Hepatocyte (in vitro differentiated cells): ENCODE data around the gene HTD2. TPM values are rescaled to one million over a fixed set of nuclear protein-coding genes. Genes with fewer than 3 reads are reported as not detected.
"Not testable (repeated sequence)": the region's sequence is repeated elsewhere in the genome, so short reads cannot be mapped to it uniquely, and the experiment has no call there.

Experiments used
- DNase-seq: peaks from one replicate; pipeline ENCODE4 v3.0.0-alpha.2; 2016; ENCODE audit warnings: low spot score
- H2AFZ ChIP-seq: fragments of 200-600 bp; sonication (generic); 2 replicates; pipeline ENCODE4 v1.6.0; 2016; ENCODE audit warnings: antibody characterized with exemption, mild to moderate bottlenecking
- H3K27ac ChIP-seq: fragments of 200-600 bp; sonication (generic); 2 replicates; pipeline ENCODE4 v1.5.1; 2016; ENCODE audit warnings: mild to moderate bottlenecking
- H3K27me3 ChIP-seq: fragments of 200-600 bp; sonication (generic); 2 replicates; pipeline ENCODE4 v1.6.1; 2016
- H3K36me3 ChIP-seq: fragments of 200-600 bp; sonication (generic); replicated peaks from 2 replicates; pipeline ENCODE4 v1.5.1; 2016; ENCODE audit warnings: low read depth; ENCODE audit not compliant: insufficient read depth
- H3K4me1 ChIP-seq: fragments of 200-600 bp; sonication (generic); 2 replicates; pipeline ENCODE4 v1.5.1; 2016; ENCODE audit warnings: mild to moderate bottlenecking, moderate library complexity; ENCODE audit not compliant: insufficient read depth
- H3K4me2 ChIP-seq: fragments of 200-600 bp; sonication (generic); 2 replicates; pipeline ENCODE4 v1.6.0; 2016
- H3K4me3 ChIP-seq: fragments of 200-600 bp; sonication (generic); 2 replicates; pipeline ENCODE4 v1.5.1; 2016; ENCODE audit warnings: mild to moderate bottlenecking
- H3K79me2 ChIP-seq: fragments of 200-600 bp; sonication (generic); 2 replicates; pipeline ENCODE4 v1.6.0; 2017; ENCODE audit warnings: mild to moderate bottlenecking
- H3K9me2 ChIP-seq: fragments of 200-600 bp; sonication (generic); replicated peaks from 2 replicates; pipeline ENCODE4 v1.6.0; 2017; ENCODE audit warnings: mild to moderate bottlenecking; ENCODE audit not compliant: insufficient read depth
- H3K9me3 ChIP-seq: fragments of 200-600 bp; sonication (generic); 2 replicates; pipeline ENCODE4 v1.5.1; 2016; ENCODE audit warnings: low read depth, mild to moderate bottlenecking
- H4K20me1 ChIP-seq: fragments of 200-600 bp; sonication (generic); 2 replicates; pipeline ENCODE4 v1.6.0; 2016; ENCODE audit warnings: mild to moderate bottlenecking; ENCODE audit not compliant: insufficient read depth, poor library complexity, severe bottlenecking
- EZH2 ChIP-seq: fragments of 200-600 bp; sonication (generic); IDR thresholded peaks from 2 replicates; pipeline ENCODE4 v1.6.1; 2016; ENCODE audit warnings: antibody characterized with exemption, mild to moderate bottlenecking, borderline replicate concordance
- EZH2phosphoT487 ChIP-seq: fragments of 200-600 bp; sonication (generic); IDR thresholded peaks from one replicate; pipeline ENCODE4 v1.6.1; 2018; ENCODE audit warnings: antibody characterized with exemption, mild to moderate bottlenecking, low read depth, moderate library complexity; ENCODE audit not compliant: unreplicated experiment, severe bottlenecking
- WGBS: methylation state at CpG from one replicate; pipeline ENCODE4 v1.1.6; 2016; ENCODE audit warnings: low lambda C conversion rate; ENCODE audit errors: missing lambda C conversion rate; 5-methylcytosine and 5-hydroxymethylcytosine counted together
- polyA plus RNA-seq: library from polyadenylated mRNA; unstranded; fragments of >200 nt; fragmentation: Nextera tagmentation; extraction: Ambion mirVana; gene quantifications from 2 replicates; pipeline ENCODE4 v1.2.1, GENCODE V29; 2016
- total RNA-seq: library from RNA; depleted of rRNA; stranded (reverse); fragments of >200 nt; gene quantifications from 2 replicates; pipeline ENCODE4 v1.2.3, GENCODE V29; 2014
- TF ChIP-seq, protein P1 (sequence below): fragments of 200-600 bp; sonication (generic); IDR thresholded peaks from 2 replicates; pipeline ENCODE4 v1.5.1; 2016; ENCODE audit warnings: antibody characterized with exemption, mild to moderate bottlenecking; ENCODE audit not compliant: poor library complexity

The HTD2 gene
- total and polyA plus RNA-seq, 2 experiments from 2014 or later: 13.0 to 19.0 TPM

DNA sequence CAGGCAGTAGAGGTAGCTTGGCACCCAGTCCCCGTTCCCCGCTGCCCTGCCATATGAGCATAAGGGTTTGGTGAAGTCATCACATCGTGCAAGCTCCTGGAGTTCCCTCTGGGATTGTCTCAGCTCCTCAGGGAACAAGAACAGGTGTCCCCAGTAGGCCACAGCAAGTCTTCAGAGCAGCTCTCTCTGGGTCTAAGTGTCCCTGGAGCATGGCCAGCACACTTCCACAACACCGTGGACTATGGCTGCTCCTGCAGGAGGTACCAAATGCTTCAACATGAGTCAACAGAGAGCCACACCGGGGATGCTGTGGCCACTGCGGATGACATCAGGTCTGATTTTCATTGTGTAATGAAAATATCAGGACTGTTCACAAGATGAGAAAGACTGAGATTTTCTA, 45.6 kb upstream of the HTD2 start:
- Histone ChIP-seq H3K27me3 (no peaks in the 10 kb centered on the region), H3K9me2 (no peaks in the 10 kb centered on the region), H3K4me2 (no peak overlapping the region), H3K79me2 (no peaks in the 10 kb centered on the region), H4K20me1 (no peaks in the 10 kb centered on the region), H3K4me3 (no peak overlapping the region), H3K9me3 (no peaks in the 10 kb centered on the region), H3K4me1 (no peaks in the 10 kb centered on the region), H3K36me3 (no peaks in the 10 kb centered on the region), H3K27ac (no peak overlapping the region), H2AFZ (no peak overlapping the region)
- 92% methylated on average over 6 of the region's 6 CpGs for WGBS
- TF ChIP-seq EZH2phosphoT487 (no peak), EZH2 (no peak)
- TF ChIP-seq, protein P1, sequence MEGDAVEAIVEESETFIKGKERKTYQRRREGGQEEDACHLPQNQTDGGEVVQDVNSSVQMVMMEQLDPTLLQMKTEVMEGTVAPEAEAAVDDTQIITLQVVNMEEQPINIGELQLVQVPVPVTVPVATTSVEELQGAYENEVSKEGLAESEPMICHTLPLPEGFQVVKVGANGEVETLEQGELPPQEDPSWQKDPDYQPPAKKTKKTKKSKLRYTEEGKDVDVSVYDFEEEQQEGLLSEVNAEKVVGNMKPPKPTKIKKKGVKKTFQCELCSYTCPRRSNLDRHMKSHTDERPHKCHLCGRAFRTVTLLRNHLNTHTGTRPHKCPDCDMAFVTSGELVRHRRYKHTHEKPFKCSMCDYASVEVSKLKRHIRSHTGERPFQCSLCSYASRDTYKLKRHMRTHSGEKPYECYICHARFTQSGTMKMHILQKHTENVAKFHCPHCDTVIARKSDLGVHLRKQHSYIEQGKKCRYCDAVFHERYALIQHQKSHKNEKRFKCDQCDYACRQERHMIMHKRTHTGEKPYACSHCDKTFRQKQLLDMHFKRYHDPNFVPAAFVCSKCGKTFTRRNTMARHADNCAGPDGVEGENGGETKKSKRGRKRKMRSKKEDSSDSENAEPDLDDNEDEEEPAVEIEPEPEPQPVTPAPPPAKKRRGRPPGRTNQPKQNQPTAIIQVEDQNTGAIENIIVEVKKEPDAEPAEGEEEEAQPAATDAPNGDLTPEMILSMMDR: no peak
- no peak for DNase-seq

GRCh38 chr3:58261954-58262666, 44.2 kb upstream of the HTD2 start:
- Histone ChIP-seq H3K36me3 (no peaks in the 10 kb centered on the region), H3K4me1 (no peaks in the 10 kb centered on the region), H3K9me3 (no peaks in the 10 kb centered on the region), H3K4me2 (no peak overlapping the region), H3K4me3 (no peak overlapping the region), H3K9me2 (no peaks in the 10 kb centered on the region), H3K79me2 (no peaks in the 10 kb centered on the region), H2AFZ (no peak overlapping the region), H3K27ac (no peak overlapping the region), H4K20me1 (no peaks in the 10 kb centered on the region), H3K27me3 (no peaks in the 10 kb centered on the region)
- WGBS: 43% methylated on average over 3 of the region's 3 CpGs
- TF ChIP-seq EZH2 (no peak), EZH2phosphoT487 (no peak)
- TF ChIP-seq, protein P1: no peak
- no peak for DNase-seq

- H4K20me1 ChIP-seq: no peaks in the 10 kb centered on the region
- WGBS: 97% methylated on average over 1 of the region's 1 CpG
- no peak overlapping the region for H3K4me2 ChIP-seq
- no peaks in the 10 kb centered on the region for H3K36me3 ChIP-seq
- no peaks in the 10 kb centered on the region for H3K4me1 ChIP-seq
- H3K9me3 ChIP-seq: no peaks in the 10 kb centered on the region
- H3K4me3 ChIP-seq: no peak overlapping the region
- H2AFZ ChIP-seq: no peak overlapping the region
- H3K9me2 ChIP-seq: no peaks in the 10 kb centered on the region
- H3K27ac ChIP-seq: no peak overlapping the region
- no peak for DNase-seq
- H3K79me2 ChIP-seq: no peaks in the 10 kb centered on the region
- no peaks in the 10 kb centered on the region for H3K27me3 ChIP-seq
- no peak for TF ChIP-seq EZH2phosphoT487
- no peak for TF ChIP-seq EZH2
- TF ChIP-seq, protein P1: no peak
These were observed 39.7 kb upstream of the HTD2 start for GRCh38 chr3:58266577-58266976.

GRCh38 chr3:58267543-58267942, 38.8 kb upstream of the HTD2 start:
- H2AFZ ChIP-seq, H3K79me2 ChIP-seq, H3K4me1 ChIP-seq, H3K4me2 ChIP-seq, H3K9me3 ChIP-seq, H3K36me3 ChIP-seq, H3K4me3 ChIP-seq, H3K27me3 ChIP-seq, H3K27ac ChIP-seq, H4K20me1 ChIP-seq, DNase-seq, H3K9me2 ChIP-seq: not testable (repeated sequence)
- 100% methylated on average over 1 of the region's 1 CpG for WGBS
